ENCODE results near the gene FNIP1.
"Not testable (repeated sequence)": the region's sequence is repeated elsewhere in the genome, so short reads cannot be mapped to it uniquely, and the experiment has no call there.

FNIP1 gene

GRCh38 chr5:131749723-131750470 lies 46.9 kb downstream of the FNIP1 start:
- DNase-seq (ENCODE audit: low read depth): no peak

GRCh38 chr5:131749138-131749537 lies 47.7 kb downstream of the FNIP1 start:
- DNase-seq (ENCODE audit: low read depth): no peak

- no peak for DNase-seq (ENCODE audit: low read depth)
These were observed 49.4 kb downstream of the FNIP1 start for GRCh38 chr5:131747180-131748105.

GRCh38 chr5:131746423-131746822 lies 50.4 kb downstream of the FNIP1 start:
- no peak for DNase-seq (ENCODE audit: low read depth)

GRCh38 chr5:131745703-131746102 lies 51.1 kb downstream of the FNIP1 start:
- DNase-seq (ENCODE audit: low read depth): no peak

GRCh38 chr5:131745155-131745554 lies 51.7 kb downstream of the FNIP1 start:
- DNase-seq (ENCODE audit: low read depth): no peak

- no peak for DNase-seq (ENCODE audit: low read depth)
These were observed 56.3 kb downstream of the FNIP1 start for GRCh38 chr5:131740477-131740876.

- DNase-seq (ENCODE audit: low read depth): no peak
These were observed 61.4 kb downstream of the FNIP1 start for GRCh38 chr5:131735393-131735792.

GRCh38 chr5:131734939-131735338 lies 61.9 kb downstream of the FNIP1 start:
- DNase-seq (ENCODE audit: low read depth): not testable (repeated sequence)

- DNase-seq (ENCODE audit: low read depth): not testable (repeated sequence)
These were observed 67.5 kb downstream of the FNIP1 start for GRCh38 chr5:131729292-131729691.

- not testable (repeated sequence) for DNase-seq (ENCODE audit: low read depth)
These were observed 72.7 kb downstream of the FNIP1 start for GRCh38 chr5:131724089-131724488.

GRCh38 chr5:131720714-131721113 lies 76.1 kb downstream of the FNIP1 start:
- no peak for DNase-seq (ENCODE audit: low read depth)

- no peak for DNase-seq (ENCODE audit: low read depth)
These were observed 77.3 kb downstream of the FNIP1 start for GRCh38 chr5:131719564-131719963.

GRCh38 chr5:131718487-131719014 lies 78.3 kb downstream of the FNIP1 start:
- DNase-seq (ENCODE audit: low read depth): no peak

GRCh38 chr5:131717164-131717563 lies 79.7 kb downstream of the FNIP1 start:
- not testable (repeated sequence) for DNase-seq (ENCODE audit: low read depth)

GRCh38 chr5:131716650-131717049 lies 80.2 kb downstream of the FNIP1 start:
- DNase-seq (ENCODE audit: low read depth): no peak

GRCh38 chr5:131710391-131710790 lies 86.4 kb downstream of the FNIP1 start:
- no peak for DNase-seq (ENCODE audit: low read depth)

- DNase-seq (ENCODE audit: low read depth): no peak
These were observed 87.8 kb downstream of the FNIP1 start for GRCh38 chr5:131709043-131709442.

- no peak for DNase-seq (ENCODE audit: low read depth)
These were observed 90.5 kb downstream of the FNIP1 start for GRCh38 chr5:131706281-131706680.

- no peak for DNase-seq (ENCODE audit: low read depth)
These were observed 101.9 kb downstream of the FNIP1 start for GRCh38 chr5:131694926-131695325.

- DNase-seq (ENCODE audit: low read depth): no peak
These were observed 102.9 kb downstream of the FNIP1 start for GRCh38 chr5:131693894-131694293.

GRCh38 chr5:131685516-131686171 lies 111.2 kb downstream of the FNIP1 start:
- DNase-seq (ENCODE audit: low read depth): no peak

Data from activated T-cell treated with anti-CD3 and anti-CD28 coated beads for 1 hour (primary cell).